SK-N-SH (cell line): ENCODE measurements around the gene TMEM50B.

Experiments used
- CTCF ChIP-seq: fragments of 200-600 bp; sonication (generic); IDR thresholded peaks from 2 replicates; pipeline ENCODE4 v1.6.1; 2017; ENCODE audit warnings: antibody characterized with exemption, mild to moderate bottlenecking, moderate library complexity
- EZH2phosphoT487 ChIP-seq: fragments of 200-600 bp; sonication (generic); IDR thresholded peaks from 2 replicates; pipeline ENCODE4 v1.6.1; 2017; ENCODE audit warnings: low read depth, mixed run types, mild to moderate bottlenecking, antibody characterized with exemption, moderate library complexity, borderline replicate concordance
- GABPA ChIP-seq: IDR thresholded peaks from 2 replicates; pipeline ENCODE4 v1.4.0; 2012; ENCODE audit warnings: low read depth, mild to moderate bottlenecking
- POLR2AphosphoS5 ChIP-seq: IDR thresholded peaks from 2 replicates; pipeline ENCODE4 v1.6.1; 2012; ENCODE audit warnings: low read depth, low read length
- TAF1 ChIP-seq: IDR thresholded peaks from 2 replicates; pipeline ENCODE4 v1.6.1; 2012; ENCODE audit warnings: low read depth, mild to moderate bottlenecking, low read length, moderate library complexity, borderline replicate concordance
- TF ChIP-seq, protein P1 (sequence below): IDR thresholded peaks from 2 replicates; pipeline ENCODE4 v1.4.0; 2012; ENCODE audit warnings: low read depth
- TF ChIP-seq, protein P2 (sequence below): fragments of 150-350 bp; IDR thresholded peaks from 2 replicates; pipeline ENCODE4 v1.6.1; 2017; ENCODE audit warnings: antibody characterized with exemption, low read length, low read depth, borderline replicate concordance

GRCh38 chr21:33493756-33494155, 14.0 kb upstream of the TMEM50B start:
- TF ChIP-seq CTCF (no peak), GABPA (no peak), TAF1 (no peak), EZH2phosphoT487 (no peak), POLR2AphosphoS5 (no peak)
- TF ChIP-seq, protein P1, sequence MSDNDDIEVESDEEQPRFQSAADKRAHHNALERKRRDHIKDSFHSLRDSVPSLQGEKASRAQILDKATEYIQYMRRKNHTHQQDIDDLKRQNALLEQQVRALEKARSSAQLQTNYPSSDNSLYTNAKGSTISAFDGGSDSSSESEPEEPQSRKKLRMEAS, result no peak
- TF ChIP-seq, protein P2, sequence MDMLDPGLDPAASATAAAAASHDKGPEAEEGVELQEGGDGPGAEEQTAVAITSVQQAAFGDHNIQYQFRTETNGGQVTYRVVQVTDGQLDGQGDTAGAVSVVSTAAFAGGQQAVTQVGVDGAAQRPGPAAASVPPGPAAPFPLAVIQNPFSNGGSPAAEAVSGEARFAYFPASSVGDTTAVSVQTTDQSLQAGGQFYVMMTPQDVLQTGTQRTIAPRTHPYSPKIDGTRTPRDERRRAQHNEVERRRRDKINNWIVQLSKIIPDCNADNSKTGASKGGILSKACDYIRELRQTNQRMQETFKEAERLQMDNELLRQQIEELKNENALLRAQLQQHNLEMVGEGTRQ, result no peak
